ENCODE results near the gene ISOC2.
"Not testable (repeated sequence)": the region's sequence is repeated elsewhere in the genome, so short reads cannot be mapped to it uniquely, and the experiment has no call there.

ISOC2 gene

GRCh38 chr19:55437410-55437809 lies 24.0 kb downstream of the ISOC2 start:
- DNase-seq = no peak

- DNase-seq = no peak
Measured at GRCh38 chr19:55436847-55437246, 24.6 kb downstream of the ISOC2 start.

GRCh38 chr19:55435020-55435419 lies 26.4 kb downstream of the ISOC2 start:
- DNase-seq = no peak

- no peak for DNase-seq
Measured at GRCh38 chr19:55434356-55434919, 27.0 kb downstream of the ISOC2 start.

GRCh38 chr19:55433292-55433691 lies 28.1 kb downstream of the ISOC2 start:
- DNase-seq = no peak

- no peak for DNase-seq
Measured at GRCh38 chr19:55432241-55432959, 29.0 kb downstream of the ISOC2 start.

- no peak for DNase-seq
Measured at GRCh38 chr19:55431183-55431582, 30.3 kb downstream of the ISOC2 start.

GRCh38 chr19:55426042-55426441 lies 35.4 kb downstream of the ISOC2 start:
- no peak for DNase-seq

- no peak for DNase-seq
Measured at GRCh38 chr19:55424518-55424917, 36.9 kb downstream of the ISOC2 start.

GRCh38 chr19:55423225-55424005 lies 38.0 kb downstream of the ISOC2 start:
- no peak for DNase-seq

GRCh38 chr19:55421281-55421680 lies 40.2 kb downstream of the ISOC2 start:
- not testable (repeated sequence) for DNase-seq

GRCh38 chr19:55419624-55420236 lies 41.7 kb downstream of the ISOC2 start:
- no peak for DNase-seq

- DNase-seq = no peak
Measured at GRCh38 chr19:55419103-55419502, 42.3 kb downstream of the ISOC2 start.

GRCh38 chr19:55418185-55418584 lies 43.3 kb downstream of the ISOC2 start:
- peak; percentile 50 for DNase-seq

- no peak for DNase-seq
Measured at GRCh38 chr19:55410168-55410567, 51.3 kb downstream of the ISOC2 start.

- DNase-seq = not testable (repeated sequence)
Measured at GRCh38 chr19:55409179-55409578, 52.3 kb downstream of the ISOC2 start.

GRCh38 chr19:55408533-55408872 lies 52.9 kb downstream of the ISOC2 start:
- DNase-seq = no peak

- DNase-seq = peak; percentile 99
Measured at GRCh38 chr19:55407800-55408532, 53.5 kb downstream of the ISOC2 start.

- not testable (repeated sequence) for DNase-seq
Measured at GRCh38 chr19:55407550-55407799, 54.0 kb downstream of the ISOC2 start, which contains the start of gene UBE2S. Gene UBE2S, minus strand, starts transcription at chr19:55407788. Its CDS starts 199 bp downstream, at chr19:55407589.

- no peak for DNase-seq
Measured at GRCh38 chr19:55406826-55407549, 54.5 kb downstream of the ISOC2 start.

GRCh38 chr19:55406091-55406825 lies 55.2 kb downstream of the ISOC2 start:
- DNase-seq = no peak

GRCh38 chr19:55405638-55406037 lies 55.8 kb downstream of the ISOC2 start:
- no peak for DNase-seq
